Gastrocnemius medialis (tissue), 4 donors: ENCODE measurements around the gene KIF26B.

ENCODE experiments used
- POLR2A ChIP-seq, 2 donors: fragments of 450-650 bp; IDR thresholded peaks; one replicate each; pipeline ENCODE4 v1.6.1; 2017; ENCODE audit warnings: antibody characterized with exemption in 2 of 2, mild to moderate bottlenecking in 2 of 2, moderate library complexity in 2 of 2
- TF ChIP-seq, protein P1 (sequence below), 5 experiments: fragments of 450-650 bp in 3 of 5; fragments of 200-600 bp in 2 of 5; sonication (generic) in 2 of 5; IDR thresholded peaks in 4 of 5; conservative IDR thresholded peaks in 1 of 5; 1 replicate in 4 of 5; 2 replicates in 1 of 5; pipeline ENCODE4 v1.5.1; 2016 to 2019; ENCODE audit warnings: antibody characterized with exemption in 5 of 5, mild to moderate bottlenecking in 3 of 5, moderate library complexity in 3 of 5

- TF ChIP-seq POLR2A (IDR thresholded peaks at IDR 0.05), result no peak
- TF ChIP-seq, protein P1, sequence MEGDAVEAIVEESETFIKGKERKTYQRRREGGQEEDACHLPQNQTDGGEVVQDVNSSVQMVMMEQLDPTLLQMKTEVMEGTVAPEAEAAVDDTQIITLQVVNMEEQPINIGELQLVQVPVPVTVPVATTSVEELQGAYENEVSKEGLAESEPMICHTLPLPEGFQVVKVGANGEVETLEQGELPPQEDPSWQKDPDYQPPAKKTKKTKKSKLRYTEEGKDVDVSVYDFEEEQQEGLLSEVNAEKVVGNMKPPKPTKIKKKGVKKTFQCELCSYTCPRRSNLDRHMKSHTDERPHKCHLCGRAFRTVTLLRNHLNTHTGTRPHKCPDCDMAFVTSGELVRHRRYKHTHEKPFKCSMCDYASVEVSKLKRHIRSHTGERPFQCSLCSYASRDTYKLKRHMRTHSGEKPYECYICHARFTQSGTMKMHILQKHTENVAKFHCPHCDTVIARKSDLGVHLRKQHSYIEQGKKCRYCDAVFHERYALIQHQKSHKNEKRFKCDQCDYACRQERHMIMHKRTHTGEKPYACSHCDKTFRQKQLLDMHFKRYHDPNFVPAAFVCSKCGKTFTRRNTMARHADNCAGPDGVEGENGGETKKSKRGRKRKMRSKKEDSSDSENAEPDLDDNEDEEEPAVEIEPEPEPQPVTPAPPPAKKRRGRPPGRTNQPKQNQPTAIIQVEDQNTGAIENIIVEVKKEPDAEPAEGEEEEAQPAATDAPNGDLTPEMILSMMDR (IDR thresholded peaks at IDR 0.05 in 4 of 5, conservative IDR thresholded peaks at IDR 0.05 in 1 of 5), result no peak
Observed at GRCh38 chr1:245528258-245528635, 373.5 kb downstream of the KIF26B start.
